ENCODE data around the gene MAG.

GRCh38 chr19:35270381-35270811 is 21.6 kb upstream of the MAG start:
- TF ChIP-seq, protein P1, sequence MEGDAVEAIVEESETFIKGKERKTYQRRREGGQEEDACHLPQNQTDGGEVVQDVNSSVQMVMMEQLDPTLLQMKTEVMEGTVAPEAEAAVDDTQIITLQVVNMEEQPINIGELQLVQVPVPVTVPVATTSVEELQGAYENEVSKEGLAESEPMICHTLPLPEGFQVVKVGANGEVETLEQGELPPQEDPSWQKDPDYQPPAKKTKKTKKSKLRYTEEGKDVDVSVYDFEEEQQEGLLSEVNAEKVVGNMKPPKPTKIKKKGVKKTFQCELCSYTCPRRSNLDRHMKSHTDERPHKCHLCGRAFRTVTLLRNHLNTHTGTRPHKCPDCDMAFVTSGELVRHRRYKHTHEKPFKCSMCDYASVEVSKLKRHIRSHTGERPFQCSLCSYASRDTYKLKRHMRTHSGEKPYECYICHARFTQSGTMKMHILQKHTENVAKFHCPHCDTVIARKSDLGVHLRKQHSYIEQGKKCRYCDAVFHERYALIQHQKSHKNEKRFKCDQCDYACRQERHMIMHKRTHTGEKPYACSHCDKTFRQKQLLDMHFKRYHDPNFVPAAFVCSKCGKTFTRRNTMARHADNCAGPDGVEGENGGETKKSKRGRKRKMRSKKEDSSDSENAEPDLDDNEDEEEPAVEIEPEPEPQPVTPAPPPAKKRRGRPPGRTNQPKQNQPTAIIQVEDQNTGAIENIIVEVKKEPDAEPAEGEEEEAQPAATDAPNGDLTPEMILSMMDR (IDR thresholded peaks at IDR 0.05) = no peak
- TF ChIP-seq POLR2A (IDR thresholded peaks at IDR 0.05) = no peak

Measured in uterus (tissue), 2 donors.